Bronchial epithelial cell (primary cell): ENCODE data around the gene REEP3. TPM values are rescaled to one million over a fixed set of nuclear protein-coding genes. Genes with fewer than 3 reads are reported as not detected.

Experiments used
- DNase-seq: peaks from one replicate; pipeline ENCODE4 v3.0.0-alpha.2; 2010; ENCODE audit warnings: low read depth
- FAIRE-seq: peaks from 2 replicates; lab custom pipeline; 2011; peaks lifted over from hg19 to GRCh38; lab: Jason Lieb, UNC
- H3K27me3 ChIP-seq: 2 replicates; pipeline ENCODE4 v1.5.1; 2011; ENCODE audit warnings: low read length; ENCODE audit not compliant: control insufficient read depth, insufficient read depth
- H3K36me3 ChIP-seq: 2 replicates; pipeline ENCODE4 v1.5.1; 2011; ENCODE audit warnings: low read length; ENCODE audit not compliant: control insufficient read depth, insufficient read depth
- H3K4me3 ChIP-seq: 2 replicates; pipeline ENCODE4 v1.5.1; 2011; ENCODE audit warnings: mild to moderate bottlenecking, low read depth, low read length, control low read depth
- total RNA-seq: library from RNA; depleted of rRNA; stranded (reverse); fragments of >200 nt; gene quantifications from 2 replicates; pipeline ENCODE4 v1.2.1, GENCODE V29; 2014
- TF ChIP-seq, protein P1 (sequence below): IDR thresholded peaks from 2 replicates; pipeline ENCODE4 v1.5.1; 2011; ENCODE audit warnings: mild to moderate bottlenecking, moderate library complexity, low read length, control low read depth, inconsistent platforms; ENCODE audit not compliant: insufficient read depth, severe bottlenecking

The REEP3 gene, protein sequence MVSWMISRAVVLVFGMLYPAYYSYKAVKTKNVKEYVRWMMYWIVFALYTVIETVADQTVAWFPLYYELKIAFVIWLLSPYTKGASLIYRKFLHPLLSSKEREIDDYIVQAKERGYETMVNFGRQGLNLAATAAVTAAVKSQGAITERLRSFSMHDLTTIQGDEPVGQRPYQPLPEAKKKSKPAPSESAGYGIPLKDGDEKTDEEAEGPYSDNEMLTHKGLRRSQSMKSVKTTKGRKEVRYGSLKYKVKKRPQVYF
- 52.1 and 60.3 TPM in 2 replicates for total RNA-seq

DNA sequence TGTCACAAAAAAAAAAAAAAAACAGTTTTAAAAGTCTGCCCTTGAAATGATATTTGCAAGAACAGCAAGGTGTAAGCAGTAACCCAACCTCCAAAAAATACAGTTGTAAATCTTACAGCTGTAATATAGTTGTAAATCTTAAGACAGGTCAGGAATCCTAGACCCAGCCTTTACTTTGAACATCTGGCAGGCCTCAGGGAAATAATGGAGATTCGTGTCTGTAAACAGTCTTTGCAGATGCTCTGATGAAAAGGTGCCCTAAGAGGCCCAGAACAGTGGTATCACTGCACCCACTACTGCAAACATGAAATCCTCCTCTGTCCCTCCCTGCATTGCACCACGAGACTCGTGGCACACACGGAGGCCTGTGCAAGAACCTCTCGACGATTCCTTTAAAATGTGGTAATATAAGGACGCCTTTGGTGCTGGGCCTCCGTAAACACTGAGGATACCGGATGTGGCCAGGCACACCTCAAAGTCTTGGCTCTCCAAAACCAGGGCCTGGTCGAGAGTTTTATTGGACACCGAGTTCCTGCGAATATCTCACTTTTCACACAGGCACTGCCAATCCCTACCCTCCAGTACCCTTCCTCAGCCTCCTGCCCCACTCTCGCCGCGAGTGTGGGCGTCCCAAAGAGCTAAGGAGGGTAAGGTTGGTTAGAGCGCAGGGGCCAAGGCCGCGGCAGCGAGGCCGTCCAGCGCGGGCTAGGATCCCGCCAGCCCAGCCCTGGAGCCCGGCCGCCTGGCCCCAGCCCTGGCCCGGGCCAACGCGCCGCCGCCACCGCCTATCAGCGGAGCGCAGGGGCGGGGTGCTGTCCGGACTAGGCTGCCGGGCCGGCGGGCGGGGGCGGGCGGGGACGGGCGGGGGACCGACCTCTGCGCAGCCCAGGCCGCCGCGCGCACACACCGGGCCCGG lies at the start of gene REEP3:
Gene REEP3 (plus strand): TSS at position 902 of the 916 bp plus-strand sequence. CDS start 145 bp downstream, outside the sequence.
- no peaks in the 10 kb centered on the region for H3K27me3 ChIP-seq
- FAIRE-seq, result no peak
- TF ChIP-seq, protein P1, sequence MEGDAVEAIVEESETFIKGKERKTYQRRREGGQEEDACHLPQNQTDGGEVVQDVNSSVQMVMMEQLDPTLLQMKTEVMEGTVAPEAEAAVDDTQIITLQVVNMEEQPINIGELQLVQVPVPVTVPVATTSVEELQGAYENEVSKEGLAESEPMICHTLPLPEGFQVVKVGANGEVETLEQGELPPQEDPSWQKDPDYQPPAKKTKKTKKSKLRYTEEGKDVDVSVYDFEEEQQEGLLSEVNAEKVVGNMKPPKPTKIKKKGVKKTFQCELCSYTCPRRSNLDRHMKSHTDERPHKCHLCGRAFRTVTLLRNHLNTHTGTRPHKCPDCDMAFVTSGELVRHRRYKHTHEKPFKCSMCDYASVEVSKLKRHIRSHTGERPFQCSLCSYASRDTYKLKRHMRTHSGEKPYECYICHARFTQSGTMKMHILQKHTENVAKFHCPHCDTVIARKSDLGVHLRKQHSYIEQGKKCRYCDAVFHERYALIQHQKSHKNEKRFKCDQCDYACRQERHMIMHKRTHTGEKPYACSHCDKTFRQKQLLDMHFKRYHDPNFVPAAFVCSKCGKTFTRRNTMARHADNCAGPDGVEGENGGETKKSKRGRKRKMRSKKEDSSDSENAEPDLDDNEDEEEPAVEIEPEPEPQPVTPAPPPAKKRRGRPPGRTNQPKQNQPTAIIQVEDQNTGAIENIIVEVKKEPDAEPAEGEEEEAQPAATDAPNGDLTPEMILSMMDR, result no peak
- no peaks in the 10 kb centered on the region for H3K36me3 ChIP-seq
- peak; percentile 61 for DNase-seq
- H3K4me3 ChIP-seq, result peak within 1 kb of the TSS; percentile 78

DNA sequence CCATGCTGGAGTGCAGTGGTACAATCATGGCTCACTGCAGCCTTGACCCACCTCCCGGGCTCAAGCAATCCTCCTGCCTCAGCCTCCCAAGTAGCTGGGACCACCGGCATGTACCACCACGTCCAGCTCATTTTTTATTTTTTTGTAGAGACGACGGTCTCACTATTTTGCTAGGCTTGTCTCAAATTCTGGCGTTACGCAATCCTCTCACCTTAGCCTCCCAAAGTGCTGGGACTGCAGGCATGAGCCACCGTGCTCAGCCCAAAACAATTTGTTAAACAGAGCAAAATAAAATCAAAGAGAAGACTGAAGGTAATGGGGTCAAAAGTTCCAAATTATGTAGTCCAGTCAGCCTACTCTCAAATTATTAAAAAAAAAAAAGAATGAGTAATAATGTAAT lies 46.7 kb upstream of the REEP3 start:
- Histone ChIP-seq H3K27me3 (no peaks in the 10 kb centered on the region), H3K36me3 (no peaks in the 10 kb centered on the region), H3K4me3 (no peak overlapping the region)
- TF ChIP-seq, protein P1, result no peak
- FAIRE-seq (no peak), DNase-seq (no peak)

DNA sequence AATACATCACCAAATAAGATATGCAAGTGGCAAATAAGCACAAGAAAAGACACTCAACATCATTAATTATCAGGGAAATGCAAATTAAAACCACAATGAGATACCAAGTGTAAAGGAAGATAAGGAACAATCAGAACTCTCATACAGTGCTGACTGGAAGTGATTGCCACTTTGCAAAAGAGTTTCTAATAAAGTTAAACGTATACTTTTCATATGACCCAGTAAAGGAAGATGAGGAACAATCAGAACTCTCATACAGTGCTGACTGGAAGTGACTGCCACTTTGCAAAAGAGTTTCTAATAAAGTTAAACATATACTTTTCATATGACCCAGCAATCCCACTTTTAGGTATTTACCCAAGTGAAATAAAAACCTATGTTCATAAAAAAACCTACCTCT lies 43.3 kb upstream of the REEP3 start:
- DNase-seq (no peak), FAIRE-seq (no peak)
- Histone ChIP-seq H3K4me3 (no peak overlapping the region), H3K36me3 (no peaks in the 10 kb centered on the region), H3K27me3 (no peaks in the 10 kb centered on the region)
- TF ChIP-seq, protein P1, result no peak

DNA sequence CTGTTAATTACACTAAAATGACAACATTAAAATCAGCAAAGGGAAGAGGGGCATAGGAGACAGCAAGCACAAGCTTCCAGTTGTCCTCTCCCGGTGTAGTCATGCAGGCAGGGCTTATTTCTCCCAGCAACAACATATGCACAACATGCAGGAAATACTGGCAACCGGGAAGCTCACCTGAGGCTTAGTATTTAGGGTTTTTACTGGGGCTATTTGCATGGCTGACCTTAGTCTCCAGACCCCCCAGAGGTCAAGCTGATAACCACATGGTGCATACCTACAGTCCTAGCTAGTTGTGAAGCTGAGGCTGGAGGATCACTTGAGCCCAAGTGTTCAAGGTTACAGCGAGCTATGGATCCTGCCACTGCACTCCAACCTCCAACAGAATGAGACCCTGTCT lies 42.6 kb upstream of the REEP3 start:
- DNase-seq (no peak), FAIRE-seq (no peak)
- H3K36me3 ChIP-seq, result no peaks in the 10 kb centered on the region
- H3K27me3 ChIP-seq, result no peaks in the 10 kb centered on the region
- TF ChIP-seq, protein P1, result no peak
- no peak overlapping the region for H3K4me3 ChIP-seq

DNA sequence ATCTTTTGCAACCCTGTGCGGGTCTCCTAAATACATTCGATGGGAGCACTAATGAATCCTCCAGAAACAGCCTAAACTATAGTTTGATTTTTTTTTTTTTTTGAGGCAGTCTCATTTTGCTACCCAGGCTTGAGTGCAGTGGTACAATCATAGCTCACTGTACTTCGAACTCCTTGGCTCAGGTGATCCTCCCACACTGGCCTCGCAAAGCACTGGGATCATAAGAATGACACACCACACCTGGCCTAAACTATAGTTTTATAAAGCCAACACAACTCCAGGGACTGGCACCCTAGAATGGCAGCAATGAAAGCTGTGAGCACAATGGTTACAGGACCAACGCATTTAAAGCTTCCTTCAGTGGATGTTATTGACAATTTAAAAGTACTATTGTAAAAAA lies 41.0 kb upstream of the REEP3 start:
- TF ChIP-seq, protein P1, result no peak
- Histone ChIP-seq H3K36me3 (no peaks in the 10 kb centered on the region), H3K4me3 (no peak overlapping the region), H3K27me3 (no peaks in the 10 kb centered on the region)
- FAIRE-seq (no peak), DNase-seq (no peak)
